NCI-H82 treated with DMSO at 0.1 percent for 48 hours (cell line): ENCODE data around the gene BAG3.
"Not testable (repeated sequence)": the region's sequence is repeated elsewhere in the genome, so short reads cannot be mapped to it uniquely, and the experiment has no call there.

Source experiments
- DNase-seq: peaks from one replicate; lab custom pipeline; 2025; ENCODE audit not compliant: unreplicated experiment; lab: John Stamatoyannopoulos, UW

Gene BAG3

GRCh38 chr10:119650692-119651513, at the start of gene BAG3:
Gene BAG3, plus strand, starts transcription at chr10:119651380. Its CDS starts 296 bp downstream, at chr10:119651676.
- peak; percentile 61 for DNase-seq

DNA sequence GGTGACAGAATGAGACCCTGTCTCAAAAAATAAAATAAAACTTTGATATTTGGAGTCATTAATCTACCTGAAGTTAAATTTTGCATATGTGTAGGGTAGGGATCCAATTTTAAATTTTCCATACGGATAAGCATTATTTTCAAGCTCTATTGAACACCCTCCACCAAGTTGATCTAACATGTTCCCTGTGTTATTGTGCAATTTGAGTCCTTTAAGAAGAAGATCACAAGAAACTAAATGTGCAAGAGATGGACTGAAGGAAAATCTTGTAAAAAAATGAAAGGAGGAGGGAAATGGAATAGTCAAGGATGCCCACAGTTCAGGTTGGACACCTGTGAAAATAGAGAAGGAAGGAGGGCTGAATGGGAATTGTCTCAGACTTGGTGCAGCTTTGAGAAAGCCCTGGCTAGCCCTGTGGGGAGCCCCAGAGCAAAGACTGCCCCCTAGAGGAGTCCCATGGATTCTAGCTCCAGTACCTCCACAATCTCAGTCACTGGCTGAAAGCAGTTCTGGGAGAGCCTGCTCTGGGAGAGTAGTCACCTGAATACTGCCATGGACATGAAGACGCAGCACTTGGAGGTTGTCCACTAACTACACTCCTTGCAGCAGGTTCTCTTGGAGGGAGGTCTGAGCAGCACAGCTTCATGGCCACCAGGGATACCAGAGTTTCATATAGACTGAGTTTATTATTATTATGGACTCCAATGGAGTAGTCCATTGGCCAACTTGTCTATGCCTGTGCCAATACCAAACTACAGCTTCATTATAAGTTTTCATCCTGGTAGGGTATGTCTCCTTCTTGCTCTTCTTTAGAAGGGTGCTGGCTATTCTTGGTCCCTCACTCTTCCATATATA, 48.7 kb upstream of the BAG3 start:
- peak; percentile 4 for DNase-seq

DNA sequence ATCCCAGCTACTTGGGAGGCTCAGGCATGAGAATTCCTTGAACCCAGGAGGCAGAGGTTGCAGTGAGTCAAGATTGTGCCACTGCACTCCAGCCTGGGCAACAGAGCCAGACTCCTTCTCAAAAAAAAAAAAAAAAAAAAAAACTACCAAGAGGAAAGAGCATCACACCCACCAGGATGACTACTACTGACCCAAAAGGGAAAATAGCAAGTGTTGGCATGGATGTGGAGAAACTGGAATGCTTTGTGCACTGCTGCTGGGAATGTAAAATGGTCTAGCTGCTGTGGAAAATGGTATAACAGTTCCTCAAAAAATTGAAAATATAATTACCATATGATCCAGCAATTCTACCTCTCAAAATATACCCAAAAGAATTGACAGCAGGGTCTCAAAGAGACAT, 46.7 kb upstream of the BAG3 start:
- DNase-seq = no peak

DNA sequence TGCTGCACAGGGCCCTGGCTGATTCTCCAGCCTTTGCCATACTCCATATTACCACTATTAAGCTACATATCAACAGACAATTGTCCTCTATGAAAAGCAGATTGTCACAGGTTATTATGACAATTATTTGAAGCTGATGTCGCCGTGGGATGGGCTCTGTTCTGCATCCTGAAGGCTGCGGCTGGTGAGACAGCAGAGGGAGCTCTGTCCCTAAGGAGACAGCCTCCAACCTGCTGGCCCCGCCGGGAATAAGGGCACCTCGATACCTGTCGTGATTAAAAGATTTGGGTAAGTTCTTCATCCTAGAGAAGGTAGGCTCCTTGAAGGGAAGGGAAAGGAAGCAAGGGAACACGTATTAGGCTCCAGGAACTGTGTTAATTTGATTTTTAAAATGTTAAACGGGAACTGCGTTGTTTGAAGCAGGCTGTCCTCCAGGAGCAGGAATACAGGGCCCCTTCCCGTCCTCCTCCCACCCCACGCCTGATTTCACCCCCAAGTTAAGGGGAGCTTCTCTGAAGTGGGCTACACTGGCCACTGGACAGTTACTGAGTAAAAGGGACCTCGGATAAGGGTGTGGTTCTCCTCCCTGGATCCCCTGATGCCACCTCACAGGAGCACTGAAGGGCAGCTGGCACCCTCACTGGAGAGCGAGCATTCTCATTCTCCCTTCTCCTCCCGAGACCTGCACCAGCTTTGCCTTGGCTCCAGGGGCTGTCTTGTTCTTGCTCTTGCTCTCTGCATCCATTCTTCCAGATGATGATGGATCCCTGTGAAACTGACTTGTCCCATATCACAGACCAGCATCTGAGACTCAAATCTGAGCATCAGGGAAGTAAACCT, 42.6 kb upstream of the BAG3 start:
- DNase-seq = peak; percentile 4

DNA sequence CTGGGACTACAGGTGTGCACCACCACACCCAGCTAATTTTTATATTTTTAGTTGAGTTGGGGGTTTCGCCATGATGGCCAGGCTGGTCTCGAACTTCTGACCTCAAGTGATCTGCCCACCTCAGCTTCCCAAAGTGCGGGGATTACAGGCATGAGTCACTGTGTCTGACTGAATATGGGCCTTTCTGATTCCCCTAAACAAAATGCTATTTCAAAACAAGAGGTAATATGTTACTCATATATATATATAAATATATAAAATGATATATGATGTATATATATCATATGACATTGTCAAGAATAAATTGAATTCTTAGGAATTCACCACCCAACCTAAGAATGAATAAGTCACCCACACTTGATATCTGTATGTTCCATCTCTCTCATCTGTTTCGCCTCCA, 41.7 kb upstream of the BAG3 start:
- no peak for DNase-seq

DNA sequence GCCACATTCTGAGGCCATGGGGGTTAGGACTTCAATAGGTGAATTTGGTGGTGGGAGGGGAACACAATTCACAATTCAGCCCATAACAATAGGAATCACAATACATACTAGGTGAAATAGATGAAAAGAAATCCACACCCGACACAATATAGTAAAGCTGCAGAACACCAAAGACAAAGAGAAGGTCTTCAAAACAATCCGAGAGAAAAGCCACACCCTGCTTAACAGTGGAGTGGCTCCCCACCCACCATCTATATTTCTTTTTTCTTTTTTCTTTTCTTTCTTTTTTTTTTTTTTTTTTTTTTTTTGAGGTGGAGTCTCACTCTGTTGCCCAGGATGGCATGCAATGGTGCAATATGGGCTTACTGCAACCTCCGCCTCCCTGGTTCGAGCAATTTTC, 39.7 kb upstream of the BAG3 start:
- no peak for DNase-seq

- no peak for DNase-seq
Observed at GRCh38 chr10:119613741-119614140, 37.4 kb upstream of the BAG3 start.

DNA sequence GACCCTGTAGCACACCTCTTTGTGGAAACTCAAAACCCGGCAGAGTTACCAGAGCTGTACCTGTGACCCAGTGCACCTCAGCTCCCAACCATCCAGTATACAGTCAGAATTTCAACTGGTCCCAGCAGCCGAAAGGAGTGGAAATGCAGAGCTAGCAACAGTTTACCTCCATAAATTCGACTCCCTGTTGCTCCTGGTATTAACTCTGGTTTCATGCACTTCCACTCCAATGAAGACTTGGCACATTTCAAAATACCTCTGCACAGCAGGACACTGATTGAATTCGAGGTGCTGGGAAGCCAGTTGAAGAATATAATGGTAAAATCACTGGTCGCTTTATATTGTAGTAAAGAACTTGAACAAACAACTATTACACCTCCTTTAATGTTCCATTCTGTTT, 36.5 kb upstream of the BAG3 start:
- no peak for DNase-seq

DNA sequence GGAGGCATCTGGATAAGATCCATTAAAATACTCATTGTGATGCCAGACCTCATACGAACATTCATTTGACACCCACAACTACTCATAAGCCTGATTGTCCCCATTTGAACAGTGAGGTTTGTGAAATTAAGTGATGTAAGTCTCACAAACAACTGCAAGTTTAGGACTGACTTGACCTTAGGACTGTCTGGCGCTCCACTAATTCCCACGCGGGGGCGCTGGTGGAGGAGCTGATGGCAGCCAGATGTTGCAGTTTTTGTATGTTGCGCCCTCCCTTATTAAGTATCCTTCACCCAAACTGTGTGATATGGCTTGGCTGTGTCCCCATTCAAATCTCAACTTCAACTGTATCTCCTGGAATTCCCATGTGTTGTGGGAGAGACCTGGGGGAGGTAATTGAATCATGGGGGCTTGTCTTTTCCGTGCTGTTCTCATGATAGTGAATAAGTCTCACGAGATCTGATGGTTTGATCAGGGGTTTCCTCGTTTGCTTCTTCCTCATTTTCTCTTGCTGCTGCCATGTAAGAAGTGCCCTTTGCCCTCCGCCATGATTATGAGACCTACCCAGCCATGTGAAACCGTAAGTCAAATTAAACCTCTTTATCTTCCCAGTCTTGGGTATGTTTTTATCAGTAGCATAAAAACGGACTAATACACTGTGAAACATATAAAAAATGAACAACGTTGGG, 34.2 kb upstream of the BAG3 start:
- DNase-seq = no peak

DNA sequence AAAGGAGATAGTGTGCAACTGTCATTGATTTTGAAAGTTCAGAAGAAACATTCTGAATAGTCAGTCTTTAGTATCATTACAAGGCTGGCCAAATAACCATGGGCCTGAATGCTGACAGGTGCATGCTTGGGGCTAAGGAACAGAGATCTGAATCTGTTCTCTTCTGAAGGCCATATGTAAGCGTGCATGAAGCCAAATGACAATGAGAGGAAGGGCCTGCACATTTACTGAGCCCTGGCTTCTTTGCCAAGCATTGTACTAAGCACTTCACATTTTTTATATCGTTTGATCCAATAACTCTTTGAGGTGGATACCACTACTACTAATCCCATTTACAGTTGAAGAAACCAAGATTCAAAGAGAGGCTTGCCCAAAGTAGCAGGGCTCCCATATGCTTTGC, 32.0 kb upstream of the BAG3 start:
- DNase-seq = peak; percentile 63

GRCh38 chr10:119619811-119620210, 31.4 kb upstream of the BAG3 start:
- not testable (repeated sequence) for DNase-seq

DNA sequence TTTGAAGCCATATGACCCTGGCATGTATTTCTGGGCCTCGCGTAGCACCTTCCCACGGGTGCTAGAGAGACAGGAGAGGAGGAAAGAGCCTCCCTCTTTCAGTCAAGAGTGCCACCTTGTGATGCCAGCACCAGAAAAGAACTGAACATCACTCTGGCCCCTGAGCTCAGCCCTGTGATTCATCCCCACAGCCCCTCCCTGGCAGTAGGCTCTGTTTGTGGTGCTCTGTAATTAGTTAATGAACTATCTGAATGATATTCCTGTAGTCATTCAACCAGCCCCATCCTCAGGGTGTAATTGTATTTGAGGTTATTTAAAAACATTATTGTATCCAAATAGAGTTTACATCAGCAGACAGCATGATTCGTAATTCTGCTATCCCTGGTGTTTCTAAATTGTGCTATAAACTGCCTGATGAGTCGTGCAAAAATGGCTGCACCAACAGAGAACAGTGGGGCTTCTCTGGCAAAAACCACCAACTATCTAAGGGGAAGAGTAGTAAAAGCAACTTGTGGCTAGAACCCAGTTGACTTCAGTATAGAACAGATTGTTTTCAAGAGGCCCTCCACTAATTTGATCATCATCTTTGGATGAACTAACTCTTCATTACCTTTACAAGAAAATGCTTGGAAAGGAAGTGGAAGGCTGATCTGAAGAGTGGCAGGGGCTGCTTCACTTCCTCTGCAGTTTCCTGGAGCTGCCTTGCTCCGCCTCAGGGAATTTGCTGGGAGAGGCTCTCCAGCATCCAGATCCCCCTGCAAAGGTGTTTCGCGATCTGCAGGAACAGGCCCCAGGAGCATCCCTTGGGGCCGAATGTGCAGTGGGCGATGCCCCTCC, 30.7 kb upstream of the BAG3 start:
- no peak for DNase-seq

- DNase-seq = no peak
Observed at GRCh38 chr10:119621078-119621384, 30.1 kb upstream of the BAG3 start.

DNA sequence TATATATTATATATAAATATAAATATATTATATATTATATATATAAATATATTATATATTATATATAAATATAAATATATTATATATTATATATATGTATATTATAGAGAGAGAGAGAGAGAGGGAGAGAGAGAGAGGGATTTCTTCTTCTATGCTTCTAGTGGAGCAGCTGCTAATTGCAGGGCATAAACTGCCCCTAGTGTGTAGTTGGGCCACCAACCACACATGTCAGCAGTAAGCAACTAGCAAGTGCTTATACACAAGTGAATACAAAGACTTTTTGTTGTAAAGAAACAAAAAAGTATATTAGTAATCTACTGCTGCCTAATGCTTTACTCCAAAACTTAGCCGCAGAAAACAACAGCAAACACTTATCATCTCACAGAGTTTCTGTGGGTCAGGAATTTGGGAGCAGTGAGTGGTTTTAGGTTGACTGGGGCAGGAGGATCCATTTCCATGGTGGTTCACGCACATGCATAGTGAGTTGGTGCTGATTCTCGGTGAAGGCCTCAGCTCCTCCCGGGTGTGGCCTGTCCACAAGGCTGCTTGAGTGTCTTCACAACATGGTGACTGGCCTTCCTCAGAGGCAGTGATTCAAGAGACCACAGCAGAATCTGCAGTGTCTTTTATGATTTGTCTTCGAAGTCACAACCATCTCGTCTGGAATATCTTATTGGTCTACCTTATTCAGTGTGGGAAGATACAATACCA, 25.5 kb upstream of the BAG3 start:
- DNase-seq = no peak

DNA sequence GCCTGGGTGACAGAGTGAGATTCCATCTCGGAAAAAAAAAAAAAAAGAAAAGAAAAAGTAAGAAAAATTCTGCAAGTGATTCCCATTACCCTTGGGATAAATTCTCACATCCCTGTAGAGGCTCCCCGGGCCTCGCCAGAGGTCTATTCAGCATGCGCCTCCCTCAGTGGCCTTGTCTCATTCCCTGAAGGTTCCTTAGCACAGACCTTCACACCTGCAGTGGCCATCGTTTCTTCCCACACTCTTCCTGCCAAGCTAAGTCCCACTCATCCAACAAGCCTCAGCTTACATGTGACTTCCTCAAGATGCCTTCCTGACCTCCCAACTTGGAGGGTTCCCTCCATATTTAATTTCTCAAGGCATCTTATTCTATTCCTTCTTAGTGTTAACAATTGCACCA, 20.9 kb upstream of the BAG3 start:
- DNase-seq = no peak

DNA sequence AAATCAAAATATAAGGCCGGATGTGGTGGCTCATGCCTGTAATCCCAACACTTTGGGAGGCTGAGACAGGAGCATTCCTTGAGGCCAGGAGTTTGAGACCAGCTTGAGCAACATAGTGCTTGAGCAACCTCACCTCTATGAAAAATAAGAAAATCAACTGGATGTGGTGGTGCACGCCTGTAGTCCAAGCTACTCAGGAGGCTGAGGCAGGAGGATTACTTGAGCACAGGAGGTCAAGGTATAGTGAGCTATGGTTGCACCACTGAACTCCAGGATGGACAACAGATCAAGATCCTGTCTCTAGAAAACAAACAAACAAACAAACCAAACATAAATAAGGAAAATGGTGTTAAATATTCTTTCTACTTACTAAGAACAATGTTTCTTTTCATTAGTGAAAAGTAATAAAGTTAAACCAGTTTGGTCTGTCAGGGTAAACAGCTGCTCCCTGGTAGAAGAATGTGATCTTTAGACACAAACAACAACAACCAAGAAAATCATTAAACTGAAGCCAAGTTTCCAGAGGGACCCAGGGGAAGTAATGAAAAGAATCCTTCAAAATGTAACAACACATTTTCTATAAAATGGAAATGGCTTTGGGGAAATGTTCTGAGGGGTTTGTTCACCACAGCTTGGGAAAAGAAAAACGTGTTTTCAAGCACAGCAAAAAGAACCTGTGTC, 17.5 kb upstream of the BAG3 start:
- DNase-seq = no peak

- DNase-seq = no peak
Observed at GRCh38 chr10:119634219-119634544, 17.0 kb upstream of the BAG3 start.

- DNase-seq = no peak
Observed at GRCh38 chr10:119637631-119638030, 13.5 kb upstream of the BAG3 start.

- no peak for DNase-seq
Observed at GRCh38 chr10:119638982-119639381, 12.2 kb upstream of the BAG3 start.
